ENCODE results near the gene HOMER2.

DNA sequence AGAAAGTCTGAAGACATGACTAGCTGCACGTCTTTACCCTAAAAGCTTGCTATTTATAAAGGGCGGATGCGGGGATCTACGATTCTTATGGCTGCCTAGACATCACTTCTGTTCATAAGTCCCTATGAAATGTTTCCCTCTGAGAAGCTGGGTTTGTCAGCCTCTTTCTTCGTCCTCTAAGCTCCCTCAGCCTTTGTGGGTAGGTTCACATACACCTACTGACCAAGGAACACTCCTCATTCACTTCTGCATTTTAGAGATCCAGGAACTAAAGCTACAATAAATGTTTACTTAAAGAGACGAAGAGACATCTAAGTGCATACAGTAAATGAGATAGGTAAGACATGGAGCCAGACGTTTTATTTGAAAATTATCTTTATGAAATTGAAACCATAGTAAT lies 16.8 kb upstream of the HOMER2 start:
- TF ChIP-seq, protein P1, sequence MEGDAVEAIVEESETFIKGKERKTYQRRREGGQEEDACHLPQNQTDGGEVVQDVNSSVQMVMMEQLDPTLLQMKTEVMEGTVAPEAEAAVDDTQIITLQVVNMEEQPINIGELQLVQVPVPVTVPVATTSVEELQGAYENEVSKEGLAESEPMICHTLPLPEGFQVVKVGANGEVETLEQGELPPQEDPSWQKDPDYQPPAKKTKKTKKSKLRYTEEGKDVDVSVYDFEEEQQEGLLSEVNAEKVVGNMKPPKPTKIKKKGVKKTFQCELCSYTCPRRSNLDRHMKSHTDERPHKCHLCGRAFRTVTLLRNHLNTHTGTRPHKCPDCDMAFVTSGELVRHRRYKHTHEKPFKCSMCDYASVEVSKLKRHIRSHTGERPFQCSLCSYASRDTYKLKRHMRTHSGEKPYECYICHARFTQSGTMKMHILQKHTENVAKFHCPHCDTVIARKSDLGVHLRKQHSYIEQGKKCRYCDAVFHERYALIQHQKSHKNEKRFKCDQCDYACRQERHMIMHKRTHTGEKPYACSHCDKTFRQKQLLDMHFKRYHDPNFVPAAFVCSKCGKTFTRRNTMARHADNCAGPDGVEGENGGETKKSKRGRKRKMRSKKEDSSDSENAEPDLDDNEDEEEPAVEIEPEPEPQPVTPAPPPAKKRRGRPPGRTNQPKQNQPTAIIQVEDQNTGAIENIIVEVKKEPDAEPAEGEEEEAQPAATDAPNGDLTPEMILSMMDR (IDR thresholded peaks at IDR 0.05; ENCODE audit: low read depth, low read length): no peak
- TF ChIP-seq EZH2phosphoT487 (IDR thresholded peaks at IDR 0.05; ENCODE audit: low read depth): no peak
